NCI-H345 (cell line): Measurements from ENCODE around the gene IRF2BP2.

Experiments used
- DNase-seq: peaks from one replicate; lab custom pipeline; 2025; lab: John Stamatoyannopoulos, UW

Gene IRF2BP2

GRCh38 chr1:234582681-234583301 lies 27.2 kb downstream of the IRF2BP2 start:
- DNase-seq = no peak

- DNase-seq = no peak
Measured at GRCh38 chr1:234582186-234582585, 27.8 kb downstream of the IRF2BP2 start.

GRCh38 chr1:234581063-234581714 lies 28.8 kb downstream of the IRF2BP2 start:
- no peak for DNase-seq

- no peak for DNase-seq
Measured at GRCh38 chr1:234579967-234580366, 30.0 kb downstream of the IRF2BP2 start.

- no peak for DNase-seq
Measured at GRCh38 chr1:234578735-234579134, 31.2 kb downstream of the IRF2BP2 start.

- no peak for DNase-seq
Measured at GRCh38 chr1:234578087-234578486, 31.9 kb downstream of the IRF2BP2 start.

- DNase-seq = no peak
Measured at GRCh38 chr1:234573711-234574299, 36.2 kb downstream of the IRF2BP2 start.

- DNase-seq = no peak
Measured at GRCh38 chr1:234572966-234573365, 37.0 kb downstream of the IRF2BP2 start.

GRCh38 chr1:234571702-234572101 lies 38.3 kb downstream of the IRF2BP2 start:
- no peak for DNase-seq

GRCh38 chr1:234570329-234571120 lies 39.5 kb downstream of the IRF2BP2 start:
- no peak for DNase-seq

- DNase-seq = no peak
Measured at GRCh38 chr1:234568345-234568744, 41.6 kb downstream of the IRF2BP2 start.

- DNase-seq = no peak
Measured at GRCh38 chr1:234565132-234565531, 44.8 kb downstream of the IRF2BP2 start.

- no peak for DNase-seq
Measured at GRCh38 chr1:234564035-234565029, 45.6 kb downstream of the IRF2BP2 start.

- no peak for DNase-seq
Measured at GRCh38 chr1:234562334-234562733, 47.6 kb downstream of the IRF2BP2 start.

- DNase-seq = no peak
Measured at GRCh38 chr1:234561319-234561718, 48.7 kb downstream of the IRF2BP2 start.

- DNase-seq = no peak
Measured at GRCh38 chr1:234559902-234560676, 49.9 kb downstream of the IRF2BP2 start.

GRCh38 chr1:234559152-234559901 lies 50.7 kb downstream of the IRF2BP2 start:
- DNase-seq = peak; percentile 19

GRCh38 chr1:234558330-234558836 lies 51.6 kb downstream of the IRF2BP2 start:
- DNase-seq = no peak

- DNase-seq = no peak
Measured at GRCh38 chr1:234556245-234556943, 53.6 kb downstream of the IRF2BP2 start.
